PFSK-1 (cell line): ENCODE results near the gene TMEM168.

Experiments used
- FOXP2 ChIP-seq: optimal IDR thresholded peaks from 2 replicates; pipeline ENCODE3; 2011; ENCODE audit warnings: borderline replicate concordance, control low read depth, inconsistent platforms; ENCODE audit not compliant: insufficient read depth; ENCODE audit errors: extremely low read length, extremely low read depth
- REST ChIP-seq, 2 experiments: IDR thresholded peaks; 2 replicates each; pipeline versions ENCODE4 v1.6.1 to v1.8.0; 2011 to 2012; ENCODE audit warnings: low read depth in 2 of 2, low read length in 2 of 2, control low read depth in 1 of 2, inconsistent platforms in 1 of 2, mild to moderate bottlenecking in 1 of 2, moderate library complexity in 1 of 2; ENCODE audit not compliant: insufficient read depth in 1 of 2

GRCh38 chr7:112759905-112760304, 30.3 kb downstream of the TMEM168 start:
- TF ChIP-seq REST (IDR thresholded peaks at IDR 0.05; ENCODE audit: insufficient read depth in 1 of 2, low read depth in 2 of 2, low read length in 2 of 2) = no peak
- no peak for TF ChIP-seq FOXP2
